ENCODE measurements around the gene STIM2.

Gene STIM2

DNA sequence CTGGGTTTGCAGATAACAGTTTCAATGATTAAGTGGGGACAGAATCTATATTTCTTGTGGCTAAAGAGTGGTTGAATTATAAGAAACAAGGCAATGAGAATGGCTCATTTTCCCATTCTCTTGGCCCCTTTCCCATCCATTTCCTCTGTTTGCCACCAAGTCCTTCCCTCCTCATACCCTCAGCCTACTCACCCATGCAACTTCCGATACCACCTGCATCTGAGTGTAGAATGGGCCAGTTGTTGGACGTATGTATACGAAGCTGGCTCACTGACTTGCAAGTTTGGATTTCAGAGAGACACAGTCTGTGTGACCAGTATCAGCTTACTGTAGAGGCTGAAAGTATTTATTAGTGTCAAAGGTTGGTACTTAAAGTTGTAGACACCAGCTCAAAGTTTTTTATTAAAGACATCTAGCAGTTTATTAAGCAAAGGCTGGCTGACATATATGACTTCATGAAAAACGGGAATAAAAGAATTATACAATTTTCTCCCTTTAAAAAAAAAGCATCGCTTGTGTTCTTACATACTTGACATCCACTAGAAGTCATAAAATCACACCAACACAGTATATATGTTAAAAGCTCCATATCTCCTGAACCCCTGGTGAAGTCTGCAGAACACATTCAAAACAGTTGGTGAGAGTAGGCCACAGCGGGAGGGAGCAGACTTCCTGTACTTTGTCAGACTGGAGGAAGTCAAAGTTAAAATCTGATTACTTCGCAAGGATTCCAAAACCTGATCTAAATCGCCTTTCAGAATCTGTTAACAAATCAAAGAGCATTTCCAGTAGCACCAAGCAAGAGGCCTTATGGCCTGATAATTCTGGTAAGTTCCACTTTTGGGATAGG lies 22.4 kb upstream of the STIM2 start:
- DNase-seq (ENCODE audit: low read depth) = no peak

DNA sequence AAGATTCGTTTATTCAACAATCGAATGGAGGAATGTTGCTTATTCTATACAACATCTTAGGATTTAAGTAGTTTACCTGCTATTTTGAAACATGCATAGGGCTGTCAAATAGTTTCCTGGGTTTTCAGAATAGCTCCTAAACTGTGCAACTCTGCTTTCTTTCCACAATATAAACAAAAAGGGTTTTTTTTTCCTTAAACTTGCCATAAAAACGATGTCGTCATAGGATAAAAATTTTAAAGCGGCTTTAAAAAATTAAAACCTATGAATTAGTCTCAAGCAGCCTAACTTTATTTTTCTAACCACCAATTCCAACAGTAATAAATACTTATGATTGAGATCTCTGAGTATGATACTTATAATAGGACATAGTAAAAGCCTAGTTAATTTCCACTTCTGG lies 21.6 kb upstream of the STIM2 start:
- peak; percentile 12 for DNase-seq (ENCODE audit: low read depth)

DNA sequence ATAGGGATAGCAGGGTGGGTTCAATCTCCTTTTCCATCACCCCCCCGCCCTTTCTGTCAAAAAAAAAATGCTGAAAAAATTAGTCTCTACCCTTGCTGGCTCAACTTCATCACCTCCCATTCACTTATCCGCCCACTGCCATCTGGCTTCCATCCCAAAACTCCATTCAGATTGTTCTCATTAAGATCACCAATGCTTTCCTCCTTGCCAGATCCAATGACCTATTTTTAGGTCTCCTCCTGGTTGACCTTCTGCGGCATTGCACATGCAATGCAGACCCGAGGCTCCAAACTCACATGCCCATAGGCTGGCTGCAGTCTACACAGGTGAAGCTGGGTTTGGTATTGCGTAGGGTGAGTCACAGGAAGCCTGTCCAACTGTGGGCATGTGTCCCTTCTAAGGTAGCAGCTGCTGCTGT lies 21.1 kb upstream of the STIM2 start:
- DNase-seq (ENCODE audit: low read depth) = peak; percentile 10

DNA sequence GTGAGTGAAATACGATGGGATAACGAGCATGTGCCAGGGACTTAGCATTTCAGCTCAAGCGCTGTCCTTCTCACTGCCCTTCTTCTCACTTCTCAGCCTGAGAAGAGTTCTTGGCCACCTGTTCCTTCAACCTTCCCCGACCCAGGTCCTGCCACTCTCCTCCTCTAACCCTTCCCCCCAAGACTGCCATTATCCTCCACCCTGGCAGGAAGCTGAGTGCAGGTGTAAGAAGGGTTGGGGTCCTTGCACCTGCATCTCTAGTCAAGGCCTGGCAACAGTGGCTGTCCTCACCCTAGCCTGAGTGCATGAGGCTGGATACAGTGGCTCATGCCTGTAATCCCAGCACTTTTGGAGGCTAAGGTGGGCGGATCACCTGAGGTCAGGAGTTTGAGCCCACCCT lies 19.9 kb upstream of the STIM2 start:
- DNase-seq (ENCODE audit: low read depth) = no peak

DNA sequence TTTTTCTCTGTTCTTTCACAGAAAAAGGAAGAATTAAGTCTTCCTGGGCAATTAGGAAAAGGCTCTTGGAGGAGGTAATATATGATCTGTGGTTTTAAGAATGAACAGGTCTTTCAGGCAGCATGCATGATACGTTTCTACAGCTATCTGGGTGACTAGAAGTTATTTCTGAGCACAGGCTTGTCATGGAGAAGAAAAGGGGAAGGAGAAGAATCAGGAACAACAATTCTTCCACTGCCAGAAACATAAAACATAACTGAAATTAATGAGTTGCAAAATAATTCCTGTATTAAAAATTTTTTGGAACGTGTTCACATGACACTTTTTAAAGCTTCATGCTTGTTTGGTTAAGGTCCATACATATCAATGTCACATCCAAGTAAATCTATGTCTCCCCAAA lies 17.7 kb upstream of the STIM2 start:
- DNase-seq (ENCODE audit: low read depth) = no peak

DNA sequence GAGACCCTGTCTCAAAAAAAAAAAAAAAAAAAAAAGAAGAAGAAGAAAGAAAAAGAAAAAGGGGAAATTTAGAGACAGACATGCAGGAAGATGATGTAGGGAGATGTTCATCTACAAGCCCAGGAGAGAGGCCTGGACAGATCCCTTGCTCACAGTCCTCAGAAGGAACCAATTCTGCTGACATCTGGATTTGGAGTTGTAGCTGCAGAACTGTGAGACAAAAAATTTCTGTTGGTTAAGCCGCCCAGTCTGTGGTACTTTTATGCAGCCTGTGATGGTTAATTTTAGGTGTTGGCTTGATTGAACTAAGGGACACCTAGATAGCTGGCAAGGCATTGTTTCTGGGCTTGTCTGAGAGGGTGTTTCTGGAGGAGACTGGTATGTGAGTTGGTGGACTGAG lies 10.1 kb upstream of the STIM2 start:
- no peak for DNase-seq (ENCODE audit: low read depth)

DNA sequence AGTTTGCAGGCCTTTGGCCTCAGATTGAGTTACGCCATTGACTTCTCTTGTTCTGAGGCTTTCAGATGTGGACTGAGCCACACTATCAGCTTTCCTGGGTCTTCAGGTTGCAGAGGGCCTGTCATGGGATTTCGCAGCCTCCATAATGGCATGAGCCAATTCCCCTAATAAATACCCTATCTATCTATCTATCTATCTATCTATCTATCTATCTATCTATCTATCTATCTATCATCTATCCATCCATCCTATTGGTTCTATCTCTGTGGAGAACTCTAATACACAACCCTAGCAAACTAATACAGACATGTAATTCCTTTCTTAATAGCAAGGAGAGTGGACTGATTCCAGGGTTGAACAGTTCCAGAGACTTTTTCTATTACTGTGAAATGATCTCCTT lies 9.5 kb upstream of the STIM2 start:
- no peak for DNase-seq (ENCODE audit: low read depth)

DNA sequence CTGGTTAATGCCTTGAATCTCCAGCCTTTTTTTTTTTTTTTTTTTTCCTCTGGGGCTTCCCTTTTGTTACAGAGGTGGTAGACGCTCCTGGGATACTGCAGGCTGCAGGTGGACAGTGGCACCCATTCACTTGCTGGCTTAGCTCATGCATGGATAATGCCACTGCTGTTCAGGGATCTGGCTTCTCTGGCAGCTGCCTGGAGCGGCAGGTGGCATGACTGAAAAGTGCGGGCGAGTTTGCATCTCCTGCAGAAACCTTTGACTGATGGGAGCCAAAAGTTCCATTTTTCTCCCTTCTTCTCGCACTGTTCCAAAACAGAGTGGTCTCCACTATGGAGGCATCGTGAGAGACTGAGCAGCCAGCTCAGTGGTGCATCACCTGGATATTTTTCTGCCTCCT lies 5.9 kb upstream of the STIM2 start:
- no peak for DNase-seq (ENCODE audit: low read depth)

DNA sequence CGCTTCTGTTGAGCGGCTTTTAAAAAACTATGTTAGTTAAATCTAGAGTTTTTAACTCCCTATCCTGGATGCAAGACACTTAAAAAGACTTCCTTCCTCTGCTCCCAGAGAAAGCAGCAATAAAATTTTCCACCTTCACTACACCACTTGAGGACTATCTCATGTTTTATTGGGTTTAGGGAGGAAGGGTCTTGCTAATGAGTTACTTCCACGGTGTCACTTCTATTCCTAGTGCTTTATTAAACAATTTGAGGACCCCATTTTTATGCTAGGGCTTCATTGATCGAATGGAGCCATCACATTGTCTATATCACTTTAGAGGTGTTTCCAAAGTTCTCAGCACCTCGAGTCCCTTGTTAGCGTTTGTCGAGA lies 3.7 kb upstream of the STIM2 start:
- no peak for DNase-seq (ENCODE audit: low read depth)

DNA sequence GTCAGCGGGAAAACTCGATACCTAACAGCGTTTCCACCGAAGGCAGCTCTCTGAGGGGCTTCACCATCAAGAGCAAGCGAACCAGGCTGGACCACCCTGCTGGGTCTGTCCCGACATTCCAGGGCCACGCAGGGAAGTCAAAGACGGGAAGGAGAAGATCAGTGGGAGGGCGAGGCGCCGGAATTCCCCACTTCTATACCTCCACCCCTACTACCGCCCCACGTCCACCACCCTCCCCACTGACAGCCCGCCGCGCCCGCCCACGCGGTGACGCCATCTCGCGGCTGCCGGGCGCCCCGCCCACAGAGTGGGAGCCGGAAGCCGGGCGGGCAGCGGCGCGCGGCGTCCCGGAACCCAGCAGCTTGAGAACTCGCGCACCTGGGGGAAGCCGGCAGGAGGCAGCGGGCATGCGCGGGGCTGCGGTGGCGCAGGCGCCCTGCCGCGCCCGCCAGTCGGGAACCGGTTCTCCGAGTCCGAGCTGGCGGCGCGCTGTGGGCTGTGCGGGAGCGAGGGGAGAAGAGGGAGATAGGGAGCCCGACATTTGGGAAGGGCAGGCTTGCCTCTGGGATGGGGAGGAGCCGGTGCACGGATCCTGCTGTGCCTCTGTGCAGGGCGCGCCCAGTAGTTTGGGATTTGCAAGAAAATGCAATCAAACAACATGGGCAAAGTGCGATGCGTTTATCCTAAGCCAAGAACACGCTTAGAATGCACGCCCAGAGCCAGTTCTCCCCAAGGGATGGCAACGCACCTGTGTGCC lies 3.2 kb upstream of the STIM2 start:
- peak; percentile 78 for DNase-seq (ENCODE audit: low read depth)

DNA sequence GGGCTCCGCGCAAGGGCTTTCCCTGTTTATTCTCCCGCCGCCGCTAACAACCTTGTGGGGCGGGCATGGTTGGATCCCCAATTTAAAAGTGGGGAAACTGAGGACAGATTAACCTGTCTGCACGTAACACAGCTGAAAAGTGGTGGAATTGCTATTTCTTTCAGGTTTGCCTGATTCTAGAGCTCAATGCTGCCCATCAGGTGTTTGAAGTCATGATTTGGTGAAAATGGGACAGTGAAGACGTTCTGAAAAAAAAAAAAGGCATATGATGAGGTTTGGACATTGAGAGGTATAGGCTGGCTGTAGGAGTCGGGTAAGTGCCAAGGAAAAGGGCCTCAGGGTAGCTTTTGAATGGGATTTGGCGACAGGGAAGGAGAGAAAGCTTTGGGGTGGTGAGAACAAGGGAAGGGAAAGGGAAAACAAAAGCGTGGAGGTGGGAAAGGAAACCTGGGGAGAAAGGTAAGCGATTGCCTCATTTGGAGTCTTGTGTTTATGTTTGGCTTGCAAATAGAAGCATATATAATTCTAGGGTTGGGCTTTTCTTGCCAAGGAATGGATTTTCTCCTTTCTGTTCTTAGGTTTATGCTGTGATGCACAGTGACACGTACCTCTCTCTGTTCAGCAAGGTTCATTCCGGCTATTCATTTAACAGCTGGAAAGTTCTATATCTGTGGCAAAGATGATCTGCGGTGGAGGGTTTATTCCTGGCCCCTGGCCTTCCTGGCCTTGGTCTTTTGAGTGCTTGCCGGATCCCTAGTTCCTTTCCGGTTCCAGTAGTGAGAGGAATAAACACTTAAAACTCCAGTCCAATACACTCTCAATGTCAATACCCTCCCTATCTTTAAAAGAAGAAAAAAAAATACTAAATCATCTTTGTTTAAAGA lies 2.4 kb upstream of the STIM2 start:
- DNase-seq (ENCODE audit: low read depth) = peak; percentile 4

DNA sequence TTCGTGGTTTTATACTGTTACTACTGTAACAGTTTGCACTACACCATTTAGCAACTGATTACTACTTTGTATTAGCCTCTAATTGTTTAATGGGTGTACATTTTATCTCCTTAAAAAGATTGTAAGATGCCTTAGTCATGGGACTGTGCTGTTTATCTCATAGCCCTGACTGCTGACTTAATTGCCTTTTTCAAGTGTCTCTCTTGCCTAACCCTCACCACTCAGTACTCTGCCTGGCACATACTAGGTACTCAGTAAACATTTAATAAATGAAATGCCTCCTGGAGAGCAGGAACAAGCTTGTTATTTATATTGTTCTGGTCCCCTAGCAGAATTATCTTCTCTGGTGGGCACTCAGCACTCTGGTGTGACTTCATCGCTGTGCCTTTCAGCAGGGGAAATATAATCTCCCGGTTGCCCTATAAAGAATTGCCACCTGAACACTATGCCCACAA lies 1.7 kb upstream of the STIM2 start:
- DNase-seq (ENCODE audit: low read depth) = peak; percentile 10

DNA sequence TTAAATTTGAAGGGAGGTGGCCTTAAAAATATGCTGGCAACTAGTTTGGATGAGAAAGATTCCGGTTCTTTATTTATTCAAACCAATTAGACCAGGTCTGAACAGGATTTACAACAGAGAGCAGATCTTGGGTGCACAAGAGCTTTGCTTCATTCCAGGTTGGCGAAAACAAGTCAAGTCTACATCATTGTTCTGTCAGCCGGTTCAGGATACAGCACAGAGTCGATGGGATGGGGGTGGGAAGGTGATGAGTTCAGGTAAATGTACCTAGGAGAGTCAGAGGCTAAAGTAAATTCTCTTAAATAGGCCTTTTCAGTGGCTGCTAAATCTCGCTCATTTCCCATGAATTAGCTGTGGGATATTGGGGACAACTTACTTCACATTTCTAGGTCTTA lies 882 bp upstream of the STIM2 start:
- DNase-seq (ENCODE audit: low read depth) = no peak

DNA sequence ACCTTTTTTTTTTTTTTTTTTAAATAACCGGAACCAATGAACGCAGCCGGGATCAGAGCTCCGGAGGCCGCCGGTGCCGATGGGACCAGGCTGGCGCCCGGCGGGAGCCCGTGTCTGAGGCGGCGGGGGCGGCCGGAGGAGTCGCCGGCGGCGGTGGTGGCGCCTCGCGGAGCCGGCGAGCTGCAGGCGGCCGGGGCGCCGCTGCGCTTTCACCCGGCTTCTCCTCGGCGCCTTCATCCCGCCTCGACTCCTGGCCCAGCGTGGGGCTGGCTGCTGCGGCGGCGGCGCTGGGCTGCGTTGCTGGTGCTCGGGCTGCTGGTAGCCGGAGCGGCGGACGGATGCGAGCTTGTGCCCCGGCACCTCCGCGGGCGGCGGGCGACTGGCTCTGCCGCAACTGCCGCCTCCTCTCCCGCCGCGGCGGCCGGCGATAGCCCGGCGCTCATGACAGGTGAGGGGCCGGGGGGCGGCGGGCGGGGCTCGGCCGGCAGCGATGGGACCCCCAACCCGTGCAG lies 337 bp downstream of the STIM2 start:
- DNase-seq (ENCODE audit: low read depth) = peak; percentile 61

DNA sequence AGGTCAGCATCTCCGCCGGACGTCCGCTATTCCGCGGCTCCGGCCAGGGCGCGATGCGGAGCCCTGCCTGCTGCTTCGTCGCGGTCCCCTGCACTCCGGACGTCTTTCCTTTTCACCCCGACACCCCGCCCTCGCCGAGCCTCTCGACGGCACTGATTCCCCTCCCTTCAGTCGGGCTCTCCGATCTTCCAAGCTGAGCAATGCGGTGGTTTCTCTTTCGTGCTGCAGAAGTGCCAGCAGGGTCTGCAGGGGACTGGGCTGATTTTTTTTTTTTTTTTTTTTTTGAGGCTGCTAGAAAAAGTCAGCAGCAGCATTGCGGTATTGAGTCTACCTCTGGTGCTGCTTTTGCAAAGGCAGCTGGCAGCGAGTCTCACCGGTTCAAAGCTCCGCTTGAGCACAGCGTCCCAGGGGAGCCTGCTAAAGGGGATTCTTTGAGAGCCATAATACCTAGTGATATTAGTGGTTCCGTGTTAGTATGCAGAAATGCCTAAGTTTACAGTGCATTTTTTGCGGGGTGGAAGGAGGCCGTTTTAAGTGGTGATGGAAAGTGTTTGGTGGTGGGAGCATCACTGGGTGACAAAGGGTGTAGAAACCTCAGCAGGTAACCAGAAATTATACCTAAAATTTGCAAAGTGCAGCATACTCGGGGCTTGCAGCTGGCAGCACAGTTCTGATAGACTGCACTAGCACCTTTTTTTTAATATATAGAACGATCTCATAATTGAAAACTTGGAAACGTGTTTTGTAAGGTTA lies 969 bp downstream of the STIM2 start:
- DNase-seq (ENCODE audit: low read depth) = peak; percentile 76

DNA sequence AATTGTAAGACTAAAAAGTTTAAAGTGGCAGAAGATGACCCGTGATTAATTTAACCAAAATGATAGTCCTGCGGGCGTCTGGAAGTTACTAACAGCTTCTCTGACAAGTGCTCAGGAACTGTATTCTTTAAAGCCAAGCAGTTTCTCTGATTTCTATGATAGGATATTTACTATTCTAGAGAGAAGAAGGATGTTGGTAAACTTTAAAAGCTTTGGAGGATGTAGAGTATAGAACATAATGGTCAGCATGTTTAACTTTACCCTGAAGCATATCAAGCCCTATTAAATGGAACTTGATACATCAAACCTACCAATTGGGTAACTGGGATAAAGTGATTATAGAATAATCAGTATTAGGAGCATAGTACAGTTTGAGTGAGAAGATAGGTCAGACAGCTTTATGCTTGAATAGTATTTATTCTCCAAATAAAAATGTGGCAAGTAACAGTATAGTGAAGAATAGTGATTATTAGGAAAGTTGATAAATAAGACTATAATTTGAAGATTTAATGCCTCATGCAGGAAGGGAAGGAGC lies 1.8 kb downstream of the STIM2 start:
- peak; percentile 14 for DNase-seq (ENCODE audit: low read depth)

DNA sequence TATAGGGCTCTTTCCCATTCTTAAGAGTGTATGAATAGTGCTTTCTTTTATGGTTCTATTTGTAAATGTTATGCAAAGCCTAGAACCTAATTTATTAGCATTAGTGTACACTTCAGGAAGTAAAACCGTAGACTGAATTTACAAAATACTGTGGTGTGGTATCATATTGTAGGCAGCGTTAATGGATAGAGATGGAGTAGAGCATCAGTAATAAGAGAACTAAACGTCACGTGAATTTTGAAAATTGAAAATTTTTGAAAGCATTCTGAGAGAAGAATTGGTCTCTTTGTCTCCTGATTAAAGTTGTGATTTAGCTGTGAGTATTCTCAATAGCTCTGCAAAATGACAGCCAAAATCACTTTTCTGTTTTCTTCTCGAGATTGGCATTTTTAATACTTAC lies 2.9 kb downstream of the STIM2 start:
- no peak for DNase-seq (ENCODE audit: low read depth)

DNA sequence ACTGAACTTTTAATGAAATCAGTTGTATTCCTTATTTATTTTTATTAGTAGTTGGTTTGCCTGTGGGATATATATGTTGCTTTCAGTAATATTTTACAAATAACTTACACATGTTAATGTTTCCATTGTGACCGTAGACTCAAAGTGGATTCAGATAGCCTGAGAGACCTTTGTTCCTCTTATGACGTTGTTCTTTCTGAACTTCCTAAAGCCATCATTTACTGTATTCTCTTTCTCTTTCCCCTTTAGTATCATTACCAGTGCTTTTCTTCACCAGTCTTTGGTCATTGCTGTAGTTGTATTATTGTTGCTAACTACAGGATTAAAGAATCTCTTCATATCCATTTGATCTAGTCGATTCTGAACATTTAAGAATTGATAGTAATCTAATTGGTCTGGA lies 4.3 kb downstream of the STIM2 start:
- DNase-seq (ENCODE audit: low read depth) = no peak

DNA sequence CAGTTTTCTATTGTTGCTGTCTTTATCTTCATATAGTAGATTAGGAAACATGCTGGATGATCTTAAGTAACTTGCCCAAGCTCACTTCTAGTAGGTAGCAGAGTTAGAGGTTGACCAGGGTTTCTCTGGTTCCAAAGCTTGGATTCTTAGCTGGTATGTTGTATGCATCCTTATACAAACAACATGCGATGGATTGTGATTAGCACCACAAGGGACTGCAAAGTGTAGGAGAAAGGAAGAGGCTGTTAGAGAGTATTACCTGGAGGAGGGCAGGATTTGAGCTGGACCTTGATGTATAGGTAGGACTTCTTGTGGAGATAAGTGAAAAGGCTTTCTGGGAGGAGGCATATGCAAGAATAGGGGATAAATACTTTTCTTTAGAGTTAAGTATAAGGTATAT lies 5.6 kb downstream of the STIM2 start:
- DNase-seq (ENCODE audit: low read depth) = no peak

DNA sequence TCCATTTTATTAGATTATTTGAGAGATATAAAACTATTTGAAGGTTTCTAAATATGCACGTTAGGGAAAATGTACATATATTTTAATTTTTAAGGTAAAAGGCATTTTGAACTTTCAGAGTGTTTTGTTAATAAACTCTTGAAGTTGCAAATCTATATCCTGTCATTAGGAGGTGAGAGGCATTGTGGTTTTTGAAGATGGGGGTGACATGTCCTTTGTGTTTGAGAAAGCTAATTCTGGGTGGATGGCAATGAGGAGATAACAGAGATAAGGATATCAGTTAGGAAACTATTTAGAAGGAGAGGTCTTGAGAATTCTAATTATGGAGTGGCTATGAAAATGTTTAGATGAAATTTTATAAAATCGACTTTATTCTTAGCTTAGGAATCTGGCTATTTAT lies 6.1 kb downstream of the STIM2 start:
- DNase-seq (ENCODE audit: low read depth) = no peak
